ENCODE results near the gene POLR3B. TPM values are rescaled to one million over a fixed set of nuclear protein-coding genes. Genes with fewer than 3 reads are reported as not detected.

The POLR3B gene
- total and polyA plus RNA-seq, 2 of the 8 experiments (the other 6 are each of a cell fraction or from before 2014, with no cell fraction given) = 5.0 to 13.2 TPM

GRCh38 chr12:106492857-106493256 is 135.3 kb downstream of the POLR3B start (continued):
- TF ChIP-seq, protein P1, sequence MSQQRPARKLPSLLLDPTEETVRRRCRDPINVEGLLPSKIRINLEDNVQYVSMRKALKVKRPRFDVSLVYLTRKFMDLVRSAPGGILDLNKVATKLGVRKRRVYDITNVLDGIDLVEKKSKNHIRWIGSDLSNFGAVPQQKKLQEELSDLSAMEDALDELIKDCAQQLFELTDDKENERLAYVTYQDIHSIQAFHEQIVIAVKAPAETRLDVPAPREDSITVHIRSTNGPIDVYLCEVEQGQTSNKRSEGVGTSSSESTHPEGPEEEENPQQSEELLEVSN (IDR thresholded peaks at IDR 0.05) = no peak

Data from H1 (cell line).